ENCODE results near the gene PKP4. TPM values are rescaled to one million over a fixed set of nuclear protein-coding genes. Genes with fewer than 3 reads are reported as not detected.
A peak's percentile ranks its signal among the peaks of the same experiment; 100 is the strongest.

PKP4 gene
- total RNA-seq, 1 experiment from 2014 or later = 55.2 TPM

GRCh38 chr2:158463496-158464095, 6.8 kb downstream of the PKP4 start:
- no peaks in the 10 kb centered on the region for H3K9me2 ChIP-seq (ENCODE audit: insufficient read depth)
- H3K4me3 ChIP-seq (replicated peaks in 1 of 2; ENCODE audit: low read depth in 1 of 2, low read length in 2 of 2) = no peak overlapping the region
- H3K4me2 ChIP-seq (ENCODE audit: low read length) = no peak overlapping the region
- peaks cover 100% of the 10 kb centered on the region for H3K79me2 ChIP-seq (ENCODE audit: insufficient read depth, low read length)
- intact Hi-C loops (cut with micrococcal nuclease) = no loop called here
- ChIA-PET POLR2A (no interaction called here), RAD21 (ENCODE audit: low non-redundant PET in 1 of 2, low total read pairs in 2 of 2, uncharacterized antibody in 2 of 2, unreplicated experiment in 2 of 2) (no interaction called here), CTCF (interaction anchor here (1.1 kb wide), 1 partner anchor 290 kb away, joined by 3 read pairs; no protein-coding TSS in a partner anchor)
- peaks cover 35% of the 10 kb centered on the region for H4K20me1 ChIP-seq (ENCODE audit: insufficient read depth)
- no peak for ATAC-seq
- H2AFZ ChIP-seq (ENCODE audit: low read depth, low read length, poor library complexity, severe bottlenecking) = no peak overlapping the region
- no peaks in the 10 kb centered on the region for H3K36me3 ChIP-seq (ENCODE audit: control insufficient read depth in 1 of 2, insufficient read depth in 2 of 2, low read length in 2 of 2)
- no peak overlapping the region for H3K27ac ChIP-seq (ENCODE audit: low read depth, low read length)
- H3K27me3 ChIP-seq (ENCODE audit: insufficient read depth, low read length) = no peaks in the 10 kb centered on the region
- no peak overlapping the region for H3K9ac ChIP-seq (ENCODE audit: low read length)
- DNase-seq (ENCODE audit: low read depth, low spot score) = no peak
- no peaks in the 10 kb centered on the region for H3K9me3 ChIP-seq (ENCODE audit: control insufficient read depth in 1 of 2, insufficient read depth in 1 of 2, low read depth in 1 of 2, low read length in 2 of 2)
- peaks cover 15 to 16% of the 10 kb centered on the region in 2 experiments for H3K4me1 ChIP-seq (ENCODE audit: control insufficient read depth in 1 of 2, insufficient read depth in 2 of 2, low read length in 2 of 2)
- BruUV-seq (replicated peaks) = no TSS peak
- TF ChIP-seq POLR2A (IDR thresholded peaks at IDR 0.05; ENCODE audit: borderline replicate concordance, extremely low read depth, insufficient read depth, insufficient read length) = no peak
- TF ChIP-seq, protein P1, sequence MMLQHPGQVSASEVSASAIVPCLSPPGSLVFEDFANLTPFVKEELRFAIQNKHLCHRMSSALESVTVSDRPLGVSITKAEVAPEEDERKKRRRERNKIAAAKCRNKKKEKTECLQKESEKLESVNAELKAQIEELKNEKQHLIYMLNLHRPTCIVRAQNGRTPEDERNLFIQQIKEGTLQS (IDR thresholded peaks at IDR 0.05) = no peak

- Histone ChIP-seq H4K20me1 (ENCODE audit: insufficient read depth) (peaks cover 25% of the 10 kb centered on the region), H3K36me3 (ENCODE audit: control insufficient read depth in 1 of 2, insufficient read depth in 2 of 2, low read length in 2 of 2) (no peaks in the 10 kb centered on the region), H3K4me2 (ENCODE audit: low read length) (no peak overlapping the region), H3K9me2 (ENCODE audit: insufficient read depth) (no peaks in the 10 kb centered on the region), H3K79me2 (ENCODE audit: insufficient read depth, low read length) (peaks cover 95% of the 10 kb centered on the region), H3K27me3 (ENCODE audit: insufficient read depth, low read length) (no peaks in the 10 kb centered on the region), H3K9me3 (ENCODE audit: control insufficient read depth in 1 of 2, insufficient read depth in 1 of 2, low read depth in 1 of 2, low read length in 2 of 2) (no peaks in the 10 kb centered on the region), H3K4me3 (replicated peaks in 1 of 2; ENCODE audit: low read depth in 1 of 2, low read length in 2 of 2) (no peak overlapping the region), H3K9ac (ENCODE audit: low read length) (no peak overlapping the region), H2AFZ (ENCODE audit: low read depth, low read length, poor library complexity, severe bottlenecking) (no peak overlapping the region), H3K4me1 (ENCODE audit: control insufficient read depth in 1 of 2, insufficient read depth in 2 of 2, low read length in 2 of 2) (peaks cover 4 to 5% of the 10 kb centered on the region in 2 experiments; a peak in 3 of 4 replicates), H3K27ac (ENCODE audit: low read depth, low read length) (no peak overlapping the region)
- ATAC-seq (peak; percentile 93), DNase-seq (ENCODE audit: low read depth, low spot score) (no peak)
- intact Hi-C loops (cut with micrococcal nuclease) = no loop called here
- RAD21 ChIA-PET (ENCODE audit: low non-redundant PET in 1 of 2, low total read pairs in 2 of 2, uncharacterized antibody in 2 of 2, unreplicated experiment in 2 of 2) = no interaction called here
- no peak for TF ChIP-seq CBX3 (IDR thresholded peaks at IDR 0.05; ENCODE audit: low read depth)
- TF ChIP-seq RAD21 (IDR thresholded peaks at IDR 0.05; ENCODE audit: low read depth) = peak; percentile 30; the same call in 1 of the 2 replicates
- no peak for TF ChIP-seq POLR2AphosphoS5 (IDR thresholded peaks at IDR 0.05; ENCODE audit: low read depth, low read length)
- TF ChIP-seq SRF (IDR thresholded peaks at IDR 0.05; ENCODE audit: low read depth) = no peak
- TF ChIP-seq, protein P1 (IDR thresholded peaks at IDR 0.05) = no peak
- TF ChIP-seq CEBPB (IDR thresholded peaks at IDR 0.05; ENCODE audit: low read depth) = no peak
- TF ChIP-seq, protein P2, sequence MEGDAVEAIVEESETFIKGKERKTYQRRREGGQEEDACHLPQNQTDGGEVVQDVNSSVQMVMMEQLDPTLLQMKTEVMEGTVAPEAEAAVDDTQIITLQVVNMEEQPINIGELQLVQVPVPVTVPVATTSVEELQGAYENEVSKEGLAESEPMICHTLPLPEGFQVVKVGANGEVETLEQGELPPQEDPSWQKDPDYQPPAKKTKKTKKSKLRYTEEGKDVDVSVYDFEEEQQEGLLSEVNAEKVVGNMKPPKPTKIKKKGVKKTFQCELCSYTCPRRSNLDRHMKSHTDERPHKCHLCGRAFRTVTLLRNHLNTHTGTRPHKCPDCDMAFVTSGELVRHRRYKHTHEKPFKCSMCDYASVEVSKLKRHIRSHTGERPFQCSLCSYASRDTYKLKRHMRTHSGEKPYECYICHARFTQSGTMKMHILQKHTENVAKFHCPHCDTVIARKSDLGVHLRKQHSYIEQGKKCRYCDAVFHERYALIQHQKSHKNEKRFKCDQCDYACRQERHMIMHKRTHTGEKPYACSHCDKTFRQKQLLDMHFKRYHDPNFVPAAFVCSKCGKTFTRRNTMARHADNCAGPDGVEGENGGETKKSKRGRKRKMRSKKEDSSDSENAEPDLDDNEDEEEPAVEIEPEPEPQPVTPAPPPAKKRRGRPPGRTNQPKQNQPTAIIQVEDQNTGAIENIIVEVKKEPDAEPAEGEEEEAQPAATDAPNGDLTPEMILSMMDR (IDR thresholded peaks at IDR 0.05 in 2 of 3, conservative IDR thresholded peaks at IDR 0.05 in 1 of 3; ENCODE audit: borderline replicate concordance in 1 of 3, insufficient read depth in 1 of 3, low read depth in 2 of 3, low read length in 2 of 3) = peak in 2 of 3 experiments; percentile 62 to 80; a peak in 4 of 6 replicates
- no peak for TF ChIP-seq EZH2 (IDR thresholded peaks at IDR 0.05)
- BruUV-seq (replicated peaks) = no TSS peak
- CTCF ChIA-PET = interaction anchor here (0.6 to 0.9 kb wide), 3 partner anchors 8 to 281 kb away, joined by 3 to 4 read pairs (median 3); partner anchors contain the start of genes CCDC148 and PKP4
- POLR2A ChIA-PET = no interaction called here
These were observed 7.9 kb downstream of the PKP4 start for GRCh38 chr2:158464426-158465281.

All from HCT116 (cell line).